ENCODE measurements around the gene TERB1.

TERB1 gene

GRCh38 chr16:66801320-66802105 lies at the start of gene TERB1:
Gene TERB1 (minus strand): TSS chr16:66801584. CDS start chr16:66796798, 4,786 bp downstream.
- H3K36me3 ChIP-seq (ENCODE audit: control insufficient read depth in 1 of 2, insufficient read depth in 2 of 2, low read length in 2 of 2), result peaks cover 26 to 34% of the 10 kb centered on the region in 2 donors
- no peaks in the 10 kb centered on the region for H3K4me1 ChIP-seq (ENCODE audit: control insufficient read depth in 1 of 2, insufficient read depth in 2 of 2, low read length in 2 of 2)
- no peak within 1 kb of the TSS for H3K4me3 ChIP-seq (ENCODE audit: low read depth in 1 of 2, low read length in 2 of 2)
- H3K27me3 ChIP-seq (ENCODE audit: low read depth, low read length), result no peaks in the 10 kb centered on the region
- H3K9me3 ChIP-seq (ENCODE audit: control insufficient read depth in 1 of 2, low read length in 2 of 2), result no peaks in the 10 kb centered on the region
- no peak within 1 kb of the TSS for H3K27ac ChIP-seq (ENCODE audit: low read length)

GRCh38 chr16:66850115-66850815 lies 48.9 kb upstream of the TERB1 start:
- Histone ChIP-seq H3K27me3 (ENCODE audit: low read depth, low read length) (peaks cover 6% of the 10 kb centered on the region), H3K4me3 (ENCODE audit: low read depth in 1 of 2, low read length in 2 of 2) (no peak overlapping the region), H3K4me1 (ENCODE audit: control insufficient read depth in 1 of 2, insufficient read depth in 2 of 2, low read length in 2 of 2) (peaks cover 0 to 4% of the 10 kb centered on the region in 2 donors), H3K9me3 (ENCODE audit: control insufficient read depth in 1 of 2, low read length in 2 of 2) (no peaks in the 10 kb centered on the region), H3K27ac (ENCODE audit: low read length) (no peak overlapping the region), H3K36me3 (ENCODE audit: control insufficient read depth in 1 of 2, insufficient read depth in 2 of 2, low read length in 2 of 2) (no peaks in the 10 kb centered on the region)

- peaks cover 13% of the 10 kb centered on the region for H3K27me3 ChIP-seq (ENCODE audit: low read depth, low read length)
- H3K9me3 ChIP-seq (ENCODE audit: control insufficient read depth in 1 of 2, low read length in 2 of 2), result no peaks in the 10 kb centered on the region
- peaks cover 0 to 11% of the 10 kb centered on the region in 2 donors for H3K4me1 ChIP-seq (ENCODE audit: control insufficient read depth in 1 of 2, insufficient read depth in 2 of 2, low read length in 2 of 2)
- H3K4me3 ChIP-seq (ENCODE audit: low read depth in 1 of 2, low read length in 2 of 2), result no peak overlapping the region
- no peaks in the 10 kb centered on the region for H3K36me3 ChIP-seq (ENCODE audit: control insufficient read depth in 1 of 2, insufficient read depth in 2 of 2, low read length in 2 of 2)
- H3K27ac ChIP-seq (ENCODE audit: low read length), result no peak overlapping the region
Measured at GRCh38 chr16:66849549-66849948, 48.2 kb upstream of the TERB1 start.

- Histone ChIP-seq H3K4me3 (ENCODE audit: low read depth in 1 of 2, low read length in 2 of 2) (no peak overlapping the region), H3K27me3 (ENCODE audit: low read depth, low read length) (peaks cover 14% of the 10 kb centered on the region), H3K4me1 (ENCODE audit: control insufficient read depth in 1 of 2, insufficient read depth in 2 of 2, low read length in 2 of 2) (peaks cover 0 to 17% of the 10 kb centered on the region in 2 donors), H3K36me3 (ENCODE audit: control insufficient read depth in 1 of 2, insufficient read depth in 2 of 2, low read length in 2 of 2) (no peaks in the 10 kb centered on the region), H3K27ac (ENCODE audit: low read length) (no peak overlapping the region), H3K9me3 (ENCODE audit: control insufficient read depth in 1 of 2, low read length in 2 of 2) (no peaks in the 10 kb centered on the region)
Measured at GRCh38 chr16:66849021-66849420, 47.6 kb upstream of the TERB1 start.

- Histone ChIP-seq H3K36me3 (ENCODE audit: control insufficient read depth in 1 of 2, insufficient read depth in 2 of 2, low read length in 2 of 2) (no peaks in the 10 kb centered on the region), H3K4me1 (ENCODE audit: control insufficient read depth in 1 of 2, insufficient read depth in 2 of 2, low read length in 2 of 2) (peaks cover 0 to 19% of the 10 kb centered on the region in 2 donors), H3K4me3 (ENCODE audit: low read depth in 1 of 2, low read length in 2 of 2) (no peak overlapping the region), H3K27ac (ENCODE audit: low read length) (no peak overlapping the region), H3K27me3 (ENCODE audit: low read depth, low read length) (peaks cover 17% of the 10 kb centered on the region), H3K9me3 (ENCODE audit: control insufficient read depth in 1 of 2, low read length in 2 of 2) (no peaks in the 10 kb centered on the region)
Measured at GRCh38 chr16:66848172-66848571, 46.8 kb upstream of the TERB1 start.

- peaks cover 20% of the 10 kb centered on the region for H3K27me3 ChIP-seq (ENCODE audit: low read depth, low read length)
- H3K9me3 ChIP-seq (ENCODE audit: control insufficient read depth in 1 of 2, low read length in 2 of 2), result no peaks in the 10 kb centered on the region
- H3K4me3 ChIP-seq (ENCODE audit: low read depth in 1 of 2, low read length in 2 of 2), result no peak overlapping the region
- no peak overlapping the region for H3K27ac ChIP-seq (ENCODE audit: low read length)
- H3K4me1 ChIP-seq (ENCODE audit: control insufficient read depth in 1 of 2, insufficient read depth in 2 of 2, low read length in 2 of 2), result peaks cover 0 to 19% of the 10 kb centered on the region in 2 donors
- no peaks in the 10 kb centered on the region for H3K36me3 ChIP-seq (ENCODE audit: control insufficient read depth in 1 of 2, insufficient read depth in 2 of 2, low read length in 2 of 2)
Measured at GRCh38 chr16:66847533-66848067, 46.2 kb upstream of the TERB1 start.

- peaks cover 20% of the 10 kb centered on the region for H3K27me3 ChIP-seq (ENCODE audit: low read depth, low read length)
- H3K36me3 ChIP-seq (ENCODE audit: control insufficient read depth in 1 of 2, insufficient read depth in 2 of 2, low read length in 2 of 2), result no peaks in the 10 kb centered on the region
- H3K4me3 ChIP-seq (ENCODE audit: low read depth in 1 of 2, low read length in 2 of 2), result no peak overlapping the region
- H3K9me3 ChIP-seq (ENCODE audit: control insufficient read depth in 1 of 2, low read length in 2 of 2), result no peaks in the 10 kb centered on the region
- no peak overlapping the region for H3K27ac ChIP-seq (ENCODE audit: low read length)
- peaks cover 0 to 19% of the 10 kb centered on the region in 2 donors for H3K4me1 ChIP-seq (ENCODE audit: control insufficient read depth in 1 of 2, insufficient read depth in 2 of 2, low read length in 2 of 2)
Measured at GRCh38 chr16:66846831-66847230, 45.4 kb upstream of the TERB1 start.

- Histone ChIP-seq H3K4me3 (ENCODE audit: low read depth in 1 of 2, low read length in 2 of 2) (no peak overlapping the region), H3K4me1 (ENCODE audit: control insufficient read depth in 1 of 2, insufficient read depth in 2 of 2, low read length in 2 of 2) (peaks cover 0 to 19% of the 10 kb centered on the region in 2 donors), H3K36me3 (ENCODE audit: control insufficient read depth in 1 of 2, insufficient read depth in 2 of 2, low read length in 2 of 2) (no peaks in the 10 kb centered on the region), H3K9me3 (ENCODE audit: control insufficient read depth in 1 of 2, low read length in 2 of 2) (no peaks in the 10 kb centered on the region), H3K27me3 (ENCODE audit: low read depth, low read length) (peaks cover 20% of the 10 kb centered on the region), H3K27ac (ENCODE audit: low read length) (no peak overlapping the region)
Measured at GRCh38 chr16:66846266-66846665, 44.9 kb upstream of the TERB1 start.

- H3K36me3 ChIP-seq (ENCODE audit: control insufficient read depth in 1 of 2, insufficient read depth in 2 of 2, low read length in 2 of 2), result no peaks in the 10 kb centered on the region
- H3K27ac ChIP-seq (ENCODE audit: low read length), result no peak overlapping the region
- H3K4me3 ChIP-seq (ENCODE audit: low read depth in 1 of 2, low read length in 2 of 2), result no peak overlapping the region
- H3K4me1 ChIP-seq (ENCODE audit: control insufficient read depth in 1 of 2, insufficient read depth in 2 of 2, low read length in 2 of 2), result peaks cover 0 to 19% of the 10 kb centered on the region in 2 donors
- no peaks in the 10 kb centered on the region for H3K9me3 ChIP-seq (ENCODE audit: control insufficient read depth in 1 of 2, low read length in 2 of 2)
- peaks cover 20% of the 10 kb centered on the region for H3K27me3 ChIP-seq (ENCODE audit: low read depth, low read length)
Measured at GRCh38 chr16:66845791-66846221, 44.4 kb upstream of the TERB1 start.

GRCh38 chr16:66845080-66845410 lies 43.7 kb upstream of the TERB1 start:
- Histone ChIP-seq H3K4me1 (ENCODE audit: control insufficient read depth in 1 of 2, insufficient read depth in 2 of 2, low read length in 2 of 2) (peaks cover 0 to 19% of the 10 kb centered on the region in 2 donors), H3K9me3 (ENCODE audit: control insufficient read depth in 1 of 2, low read length in 2 of 2) (no peaks in the 10 kb centered on the region), H3K36me3 (ENCODE audit: control insufficient read depth in 1 of 2, insufficient read depth in 2 of 2, low read length in 2 of 2) (no peaks in the 10 kb centered on the region), H3K27me3 (ENCODE audit: low read depth, low read length) (peaks cover 20% of the 10 kb centered on the region), H3K4me3 (ENCODE audit: low read depth in 1 of 2, low read length in 2 of 2) (peak overlapping the region; percentile 30 to 77), H3K27ac (ENCODE audit: low read length) (no peak overlapping the region)

GRCh38 chr16:66844342-66845079 lies 43.1 kb upstream of the TERB1 start, which contains the start of gene CA7:
Gene CA7 (plus strand): TSS chr16:66844414. CDS start chr16:66844488, 74 bp downstream.
- Histone ChIP-seq H3K4me3 (ENCODE audit: low read depth in 1 of 2, low read length in 2 of 2) (peak within 1 kb of the TSS; percentile 30 to 77), H3K36me3 (ENCODE audit: control insufficient read depth in 1 of 2, insufficient read depth in 2 of 2, low read length in 2 of 2) (no peaks in the 10 kb centered on the region), H3K27me3 (ENCODE audit: low read depth, low read length) (peaks cover 20% of the 10 kb centered on the region)

More at GRCh38 chr16:66844342-66845079, 43.1 kb upstream of the TERB1 start, which contains the start of gene CA7:
- H3K9me3 ChIP-seq (ENCODE audit: control insufficient read depth in 1 of 2, low read length in 2 of 2), result no peaks in the 10 kb centered on the region
- H3K27ac ChIP-seq (ENCODE audit: low read length), result no peak within 1 kb of the TSS
- H3K4me1 ChIP-seq (ENCODE audit: control insufficient read depth in 1 of 2, insufficient read depth in 2 of 2, low read length in 2 of 2), result peaks cover 0 to 19% of the 10 kb centered on the region in 2 donors

Measured in muscle layer of duodenum (tissue), 2 donors.